Left renal pelvis (tissue), 4 donors: ENCODE data around the gene TMSB15B. TPM values are rescaled to one million over a fixed set of nuclear protein-coding genes. Genes with fewer than 3 reads are reported as not detected.
"Not testable (repeated sequence)": the region's sequence is repeated elsewhere in the genome, so short reads cannot be mapped to it uniquely, and the experiment has no call there.

ENCODE experiments used
- DNase-seq, 4 donors: peaks; one replicate each; pipeline ENCODE4 v3.0.0-alpha.2; 2013; ENCODE audit warnings: low read depth in 4 of 4, low spot score in 3 of 4
- polyA plus RNA-seq, 4 donors: library from polyadenylated mRNA; unstranded; fragments of 120-200 nt; gene quantifications; one replicate each; pipeline ENCODE4 v1.2.1, GENCODE V29; 2013; ENCODE audit not compliant: insufficient read length in 4 of 4

TMSB15B gene
- polyA plus RNA-seq, 4 donors = 23.2 to 27.0 (median 23.9) TPM

GRCh38 chrX:104015576-104015975 lies 53.1 kb downstream of the TMSB15B start:
- not testable (repeated sequence) for DNase-seq

Other genes with a start within 250 kb of the TMSB15B start
- 10 to 100 TPM in 3 of 4 donors, 1 to 10 TPM in 1; 5.1 to 77.9 (median 15.6) TPM for gene PLP1, start 185.8 kb upstream of the TMSB15B start, polyA plus RNA-seq
- 1 to 10 TPM; 2.7 to 4.1 (median 3.2) TPM for gene RAB9B, start 130.4 kb upstream of the TMSB15B start, polyA plus RNA-seq
- gene H2BW1, start 51.1 kb downstream of the TMSB15B start, polyA plus RNA-seq = under 1 TPM in 1 of 4 donors, not detected in 3; 0.40 TPM
- 1 to 10 TPM in 2 of 4 donors, under 1 TPM in 2; 0.66 to 1.2 (median 0.93) TPM for gene H2BW2, start 77.3 kb downstream of the TMSB15B start, polyA plus RNA-seq
- 10 to 100 TPM; 11.0 to 17.1 (median 13.1) TPM for gene TMSB15C, start 113.6 kb downstream of the TMSB15B start, polyA plus RNA-seq
- gene ZCCHC18, start 149.9 kb downstream of the TMSB15B start, polyA plus RNA-seq = 1 to 10 TPM; 4.3 to 7.1 (median 5.6) TPM
- gene SLC25A53, start 194.4 kb downstream of the TMSB15B start, polyA plus RNA-seq = 10 to 100 TPM in 3 of 4 donors, 1 to 10 TPM in 1; 8.9 to 12.8 (median 11.4) TPM
- gene FAM199X, start 203.8 kb downstream of the TMSB15B start, polyA plus RNA-seq = 10 to 100 TPM; 21.3 to 48.1 (median 42.5) TPM